ENCODE results near the gene ATOSA.

ATOSA gene

GRCh38 chr15:52661909-52662308 is 17.3 kb downstream of the ATOSA start:
- H3K4me1 ChIP-seq (ENCODE audit: control insufficient read depth, insufficient read depth, low read length) = no peaks in the 10 kb centered on the region
- no peak overlapping the region for H3K9ac ChIP-seq (ENCODE audit: low read length)
- no peaks in the 10 kb centered on the region for H3K27me3 ChIP-seq (ENCODE audit: control insufficient read depth, insufficient read depth, low read length)
- no peaks in the 10 kb centered on the region for H3K36me3 ChIP-seq (ENCODE audit: control insufficient read depth, insufficient read depth, low read length)
- no peak overlapping the region for H3K4me3 ChIP-seq (ENCODE audit: low read length)
- H3K9me3 ChIP-seq (ENCODE audit: control insufficient read depth, low read length) = no peaks in the 10 kb centered on the region

GRCh38 chr15:52660192-52660591 is 19.0 kb downstream of the ATOSA start:
- Histone ChIP-seq H3K9me3 (ENCODE audit: control insufficient read depth, low read length) (no peaks in the 10 kb centered on the region), H3K27me3 (ENCODE audit: control insufficient read depth, insufficient read depth, low read length) (no peaks in the 10 kb centered on the region), H3K9ac (ENCODE audit: low read length) (no peak overlapping the region), H3K4me3 (ENCODE audit: low read length) (no peak overlapping the region), H3K4me1 (ENCODE audit: control insufficient read depth, insufficient read depth, low read length) (no peaks in the 10 kb centered on the region), H3K36me3 (ENCODE audit: control insufficient read depth, insufficient read depth, low read length) (no peaks in the 10 kb centered on the region)

GRCh38 chr15:52658955-52659354 is 20.2 kb downstream of the ATOSA start:
- no peak overlapping the region for H3K9ac ChIP-seq (ENCODE audit: low read length)
- H3K9me3 ChIP-seq (ENCODE audit: control insufficient read depth, low read length) = no peaks in the 10 kb centered on the region
- no peaks in the 10 kb centered on the region for H3K36me3 ChIP-seq (ENCODE audit: control insufficient read depth, insufficient read depth, low read length)
- no peaks in the 10 kb centered on the region for H3K27me3 ChIP-seq (ENCODE audit: control insufficient read depth, insufficient read depth, low read length)
- no peak overlapping the region for H3K4me3 ChIP-seq (ENCODE audit: low read length)
- H3K4me1 ChIP-seq (ENCODE audit: control insufficient read depth, insufficient read depth, low read length) = no peaks in the 10 kb centered on the region

- no peaks in the 10 kb centered on the region for H3K36me3 ChIP-seq (ENCODE audit: control insufficient read depth, insufficient read depth, low read length)
- H3K4me3 ChIP-seq (ENCODE audit: low read length) = no peak overlapping the region
- peaks cover 11% of the 10 kb centered on the region for H3K4me1 ChIP-seq (ENCODE audit: control insufficient read depth, insufficient read depth, low read length)
- H3K27me3 ChIP-seq (ENCODE audit: control insufficient read depth, insufficient read depth, low read length) = no peaks in the 10 kb centered on the region
- no peaks in the 10 kb centered on the region for H3K9me3 ChIP-seq (ENCODE audit: control insufficient read depth, low read length)
- H3K9ac ChIP-seq (ENCODE audit: low read length) = no peak overlapping the region
These were observed 21.9 kb downstream of the ATOSA start for GRCh38 chr15:52657338-52657737.

- H3K9ac ChIP-seq (ENCODE audit: low read length) = no peak overlapping the region
- no peaks in the 10 kb centered on the region for H3K9me3 ChIP-seq (ENCODE audit: control insufficient read depth, low read length)
- peaks cover 11% of the 10 kb centered on the region for H3K4me1 ChIP-seq (ENCODE audit: control insufficient read depth, insufficient read depth, low read length)
- no peak overlapping the region for H3K4me3 ChIP-seq (ENCODE audit: low read length)
- H3K36me3 ChIP-seq (ENCODE audit: control insufficient read depth, insufficient read depth, low read length) = no peaks in the 10 kb centered on the region
- no peaks in the 10 kb centered on the region for H3K27me3 ChIP-seq (ENCODE audit: control insufficient read depth, insufficient read depth, low read length)
These were observed 22.8 kb downstream of the ATOSA start for GRCh38 chr15:52656412-52656811.

- Histone ChIP-seq H3K9me3 (ENCODE audit: control insufficient read depth, low read length) (no peaks in the 10 kb centered on the region), H3K4me3 (ENCODE audit: low read length) (no peak overlapping the region), H3K9ac (ENCODE audit: low read length) (no peak overlapping the region), H3K36me3 (ENCODE audit: control insufficient read depth, insufficient read depth, low read length) (no peaks in the 10 kb centered on the region), H3K27me3 (ENCODE audit: control insufficient read depth, insufficient read depth, low read length) (no peaks in the 10 kb centered on the region), H3K4me1 (ENCODE audit: control insufficient read depth, insufficient read depth, low read length) (peaks cover 11% of the 10 kb centered on the region)
These were observed 25.7 kb downstream of the ATOSA start for GRCh38 chr15:52653431-52653964.

GRCh38 chr15:52652984-52653383 is 26.2 kb downstream of the ATOSA start:
- Histone ChIP-seq H3K9ac (ENCODE audit: low read length) (no peak overlapping the region), H3K4me3 (ENCODE audit: low read length) (no peak overlapping the region), H3K4me1 (ENCODE audit: control insufficient read depth, insufficient read depth, low read length) (peaks cover 11% of the 10 kb centered on the region), H3K9me3 (ENCODE audit: control insufficient read depth, low read length) (no peaks in the 10 kb centered on the region), H3K27me3 (ENCODE audit: control insufficient read depth, insufficient read depth, low read length) (no peaks in the 10 kb centered on the region), H3K36me3 (ENCODE audit: control insufficient read depth, insufficient read depth, low read length) (no peaks in the 10 kb centered on the region)

GRCh38 chr15:52652286-52652685 is 26.9 kb downstream of the ATOSA start:
- H3K36me3 ChIP-seq (ENCODE audit: control insufficient read depth, insufficient read depth, low read length) = no peaks in the 10 kb centered on the region
- no peak overlapping the region for H3K9ac ChIP-seq (ENCODE audit: low read length)
- no peak overlapping the region for H3K4me3 ChIP-seq (ENCODE audit: low read length)
- H3K4me1 ChIP-seq (ENCODE audit: control insufficient read depth, insufficient read depth, low read length) = peaks cover 11% of the 10 kb centered on the region
- no peaks in the 10 kb centered on the region for H3K9me3 ChIP-seq (ENCODE audit: control insufficient read depth, low read length)
- no peaks in the 10 kb centered on the region for H3K27me3 ChIP-seq (ENCODE audit: control insufficient read depth, insufficient read depth, low read length)

GRCh38 chr15:52651868-52652267 is 27.3 kb downstream of the ATOSA start:
- no peaks in the 10 kb centered on the region for H3K9me3 ChIP-seq (ENCODE audit: control insufficient read depth, low read length)
- no peak overlapping the region for H3K4me3 ChIP-seq (ENCODE audit: low read length)
- no peaks in the 10 kb centered on the region for H3K27me3 ChIP-seq (ENCODE audit: control insufficient read depth, insufficient read depth, low read length)
- no peaks in the 10 kb centered on the region for H3K36me3 ChIP-seq (ENCODE audit: control insufficient read depth, insufficient read depth, low read length)
- H3K9ac ChIP-seq (ENCODE audit: low read length) = no peak overlapping the region
- H3K4me1 ChIP-seq (ENCODE audit: control insufficient read depth, insufficient read depth, low read length) = peaks cover 11% of the 10 kb centered on the region

GRCh38 chr15:52651114-52651513 is 28.1 kb downstream of the ATOSA start:
- Histone ChIP-seq H3K27me3 (ENCODE audit: control insufficient read depth, insufficient read depth, low read length) (no peaks in the 10 kb centered on the region), H3K4me3 (ENCODE audit: low read length) (no peak overlapping the region), H3K4me1 (ENCODE audit: control insufficient read depth, insufficient read depth, low read length) (peaks cover 11% of the 10 kb centered on the region), H3K9me3 (ENCODE audit: control insufficient read depth, low read length) (no peaks in the 10 kb centered on the region), H3K9ac (ENCODE audit: low read length) (no peak overlapping the region), H3K36me3 (ENCODE audit: control insufficient read depth, insufficient read depth, low read length) (no peaks in the 10 kb centered on the region)

GRCh38 chr15:52649686-52650085 is 29.5 kb downstream of the ATOSA start:
- Histone ChIP-seq H3K4me1 (ENCODE audit: control insufficient read depth, insufficient read depth, low read length) (peaks cover 11% of the 10 kb centered on the region), H3K4me3 (ENCODE audit: low read length) (no peak overlapping the region), H3K9me3 (ENCODE audit: control insufficient read depth, low read length) (no peaks in the 10 kb centered on the region), H3K9ac (ENCODE audit: low read length) (no peak overlapping the region), H3K27me3 (ENCODE audit: control insufficient read depth, insufficient read depth, low read length) (no peaks in the 10 kb centered on the region), H3K36me3 (ENCODE audit: control insufficient read depth, insufficient read depth, low read length) (no peaks in the 10 kb centered on the region)

GRCh38 chr15:52645916-52646315 is 33.3 kb downstream of the ATOSA start:
- Histone ChIP-seq H3K27me3 (ENCODE audit: control insufficient read depth, insufficient read depth, low read length) (no peaks in the 10 kb centered on the region), H3K4me1 (ENCODE audit: control insufficient read depth, insufficient read depth, low read length) (no peaks in the 10 kb centered on the region), H3K4me3 (ENCODE audit: low read length) (no peak overlapping the region), H3K9ac (ENCODE audit: low read length) (no peak overlapping the region), H3K9me3 (ENCODE audit: control insufficient read depth, low read length) (no peaks in the 10 kb centered on the region), H3K36me3 (ENCODE audit: control insufficient read depth, insufficient read depth, low read length) (no peaks in the 10 kb centered on the region)

All from mucosa of stomach (tissue), 1 donor.